GM19372 (cell line): ENCODE data around the gene MEN1.
"Not testable (repeated sequence)": the region's sequence is repeated elsewhere in the genome, so short reads cannot be mapped to it uniquely, and the experiment has no call there.

Experiments
- ATAC-seq: cut with Tn5 transposase; IDR thresholded peaks from one replicate; pipeline ENCODE4 v1.9.1; 2021; ENCODE audit warnings: mild to moderate bottlenecking, low read depth, moderate library complexity; ENCODE audit not compliant: unreplicated experiment

Gene MEN1

DNA sequence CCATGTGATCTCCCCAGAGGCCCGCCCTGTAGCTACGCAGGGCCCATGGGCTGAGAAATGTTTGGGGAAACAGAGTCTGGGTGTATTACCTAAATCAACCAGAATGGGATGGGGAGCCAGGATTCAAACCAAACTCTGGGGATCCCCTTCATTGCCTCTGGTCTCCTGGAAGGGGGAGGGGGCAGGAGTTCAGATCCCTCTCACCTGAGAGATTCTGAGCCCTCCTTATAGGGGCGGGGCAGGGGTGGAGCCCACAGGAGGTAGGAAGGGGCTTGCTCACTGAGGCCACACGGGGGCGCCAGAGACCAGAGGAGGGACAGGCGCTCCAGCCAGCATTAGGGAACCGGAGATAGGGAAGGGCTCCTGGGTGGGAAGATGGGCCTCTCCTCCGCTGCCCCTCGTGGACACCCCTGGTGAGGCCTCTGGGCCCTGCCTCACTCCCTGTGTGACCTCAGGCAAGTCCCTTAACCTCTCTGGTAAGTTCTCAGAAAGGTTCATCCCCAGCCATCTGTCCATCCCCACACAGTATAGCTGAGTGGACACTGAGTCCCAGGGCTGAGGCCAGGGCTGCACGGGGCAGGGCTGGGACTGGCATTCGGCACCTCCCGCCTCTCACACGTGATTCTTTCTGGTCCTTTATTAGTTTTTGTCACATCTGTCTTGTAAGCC lies 36.8 kb upstream of the MEN1 start:
- ATAC-seq: no peak

- not testable (repeated sequence) for ATAC-seq
Measured at GRCh38 chr11:64845776-64846129, 35.4 kb upstream of the MEN1 start.

DNA sequence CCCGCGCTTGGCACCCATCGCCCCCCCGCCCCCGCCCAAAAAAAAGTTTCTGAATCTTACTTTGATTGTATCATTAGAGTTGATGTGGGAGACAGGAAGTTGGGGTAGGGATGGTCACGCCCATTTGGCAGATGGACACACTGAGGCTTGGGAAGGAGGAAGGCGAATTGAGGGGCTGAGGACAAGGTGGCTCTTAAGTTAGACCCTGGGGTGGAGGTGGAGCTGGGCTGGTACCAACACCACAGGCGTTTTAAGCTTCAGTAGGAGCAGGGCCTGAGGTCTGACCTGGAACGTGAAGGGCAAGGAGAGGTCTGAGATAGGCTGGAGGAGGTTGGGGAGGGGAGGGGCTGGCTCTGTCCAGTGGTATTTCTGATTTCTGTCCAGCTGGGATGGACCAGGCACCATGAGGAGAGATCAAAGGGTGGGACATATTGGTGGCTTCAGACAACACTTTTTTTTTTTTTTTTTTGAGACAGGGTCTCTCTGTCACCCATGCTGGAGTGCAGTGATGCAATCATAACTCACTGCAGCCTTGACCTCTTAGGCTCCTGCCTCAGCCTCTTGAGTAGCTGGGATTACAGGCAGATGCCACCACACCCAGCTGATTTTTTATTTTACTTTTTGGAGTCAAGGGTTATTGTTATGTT lies 34.9 kb upstream of the MEN1 start:
- no peak for ATAC-seq

DNA sequence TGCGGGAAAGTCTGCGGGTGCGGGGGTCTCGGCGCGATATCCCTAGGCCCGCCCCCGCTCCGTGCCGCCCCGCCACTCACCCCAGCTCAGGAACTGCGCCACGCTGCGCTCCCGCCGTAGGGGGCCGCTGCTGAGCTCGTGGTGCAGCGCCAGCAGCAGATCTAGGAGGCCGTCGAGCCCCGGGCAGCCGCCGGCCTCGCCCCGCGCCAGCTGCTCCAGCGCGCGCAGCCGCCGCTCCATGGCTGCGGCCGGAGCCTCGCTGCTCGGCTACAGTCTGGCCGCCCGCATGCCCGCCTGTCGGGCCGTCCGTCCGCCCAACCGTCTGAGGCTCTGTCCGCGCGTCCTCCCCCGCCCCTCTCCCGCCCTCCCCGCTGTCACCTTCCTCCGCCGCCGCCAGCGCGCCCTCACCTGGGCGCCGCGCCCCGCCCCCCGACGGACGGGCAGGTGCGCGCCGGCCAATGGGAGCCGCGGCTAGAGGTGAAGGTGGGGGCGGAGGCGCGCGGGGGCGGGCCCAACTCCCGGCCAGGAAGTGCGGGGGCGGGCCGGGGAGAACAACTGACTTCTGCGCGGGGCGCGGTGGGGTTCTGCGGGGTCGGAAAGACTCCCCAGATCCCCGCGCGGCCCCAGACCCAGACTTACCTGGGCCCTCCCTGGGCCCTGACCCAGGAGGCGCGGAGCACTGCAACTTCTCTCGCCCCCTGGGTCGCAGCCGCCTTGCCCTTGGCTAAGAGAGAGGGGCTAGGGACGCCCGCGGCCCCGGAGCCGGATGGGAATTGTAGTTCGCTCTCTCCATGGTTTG lies 34.2 kb upstream of the MEN1 start, which contains the start of gene CDC42BPG:
TSS of gene CDC42BPG (minus strand) at position 324 of the 799 bp plus-strand sequence. CDS start at position 240, 84 bp downstream.
- no peak for ATAC-seq

DNA sequence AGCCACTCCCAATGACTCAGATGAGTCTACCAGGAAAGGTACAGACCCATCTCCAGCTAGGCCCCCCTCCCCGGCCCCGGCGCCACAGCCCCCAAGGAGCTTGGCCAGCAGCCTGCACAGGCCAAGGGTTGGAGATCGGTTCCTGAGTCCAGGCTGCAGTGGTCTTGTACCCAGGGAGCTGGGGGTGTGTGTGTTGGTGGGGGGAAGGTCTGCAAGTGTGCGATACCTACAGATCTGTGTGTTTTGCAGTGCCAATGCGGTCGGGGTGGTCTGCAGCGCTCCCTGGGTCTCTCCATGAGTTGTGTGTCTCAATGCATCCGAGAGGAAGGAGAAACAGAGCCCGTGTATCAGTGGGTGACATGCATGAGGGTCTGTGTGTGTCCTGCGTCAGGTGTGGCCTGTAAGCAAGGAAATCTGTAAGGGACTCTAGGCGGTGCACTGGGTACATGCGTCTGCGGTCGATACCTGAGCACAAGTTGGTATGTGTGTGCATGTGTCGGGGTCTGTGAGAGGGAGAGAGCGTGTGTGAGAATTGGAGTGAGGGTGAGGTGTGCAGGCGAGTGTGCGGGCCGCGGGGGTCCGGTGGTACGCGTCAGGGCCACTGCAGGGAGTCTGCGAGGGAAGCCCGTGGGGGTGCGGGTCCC lies 33.5 kb upstream of the MEN1 start:
- no peak for ATAC-seq

DNA sequence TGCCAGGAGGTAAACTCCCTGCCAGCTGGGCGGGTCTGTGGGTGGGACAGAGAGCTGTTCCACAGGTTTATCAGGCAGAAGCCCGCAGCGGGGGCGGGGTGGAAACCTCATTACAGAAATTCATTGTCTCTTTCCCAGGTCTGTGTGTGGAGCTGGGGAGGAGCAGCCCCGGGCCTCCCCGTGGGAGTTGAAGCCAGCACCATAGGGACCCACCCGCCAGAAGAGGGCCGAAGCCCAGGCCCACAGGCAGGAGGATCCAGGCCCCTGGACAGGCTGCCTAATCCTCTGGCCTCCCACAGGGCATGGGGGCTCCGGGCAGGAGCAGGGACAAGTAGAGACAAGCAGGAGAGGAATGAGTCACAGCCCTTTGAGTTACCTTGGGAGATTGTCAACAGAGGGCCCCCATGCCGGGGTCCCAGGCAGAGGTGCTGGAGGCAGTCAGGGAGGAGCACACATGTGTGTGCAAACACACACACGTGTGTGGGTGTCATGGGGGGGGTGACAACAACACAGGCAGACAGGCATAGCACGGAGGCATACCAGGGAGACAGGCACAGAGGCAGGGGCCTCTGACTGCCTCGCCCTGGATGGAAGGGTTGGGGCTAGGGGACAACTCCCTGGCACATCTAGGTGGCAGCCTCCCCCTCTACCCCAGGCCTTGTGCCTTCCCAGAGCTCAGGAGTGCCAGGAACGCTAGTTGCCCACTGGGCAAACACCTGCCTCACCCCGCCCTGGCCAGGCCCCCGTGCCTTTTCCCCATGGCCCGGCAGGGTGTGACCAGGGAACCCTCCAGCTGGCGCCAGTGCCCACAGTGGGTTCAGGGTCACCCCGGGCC lies 32.7 kb upstream of the MEN1 start:
- ATAC-seq: no peak

- no peak for ATAC-seq
Measured at GRCh38 chr11:64842366-64842759, 32.0 kb upstream of the MEN1 start.

GRCh38 chr11:64841592-64842365 lies 31.4 kb upstream of the MEN1 start:
- no peak for ATAC-seq

- no peak for ATAC-seq
Measured at GRCh38 chr11:64839887-64840782, 29.8 kb upstream of the MEN1 start.

DNA sequence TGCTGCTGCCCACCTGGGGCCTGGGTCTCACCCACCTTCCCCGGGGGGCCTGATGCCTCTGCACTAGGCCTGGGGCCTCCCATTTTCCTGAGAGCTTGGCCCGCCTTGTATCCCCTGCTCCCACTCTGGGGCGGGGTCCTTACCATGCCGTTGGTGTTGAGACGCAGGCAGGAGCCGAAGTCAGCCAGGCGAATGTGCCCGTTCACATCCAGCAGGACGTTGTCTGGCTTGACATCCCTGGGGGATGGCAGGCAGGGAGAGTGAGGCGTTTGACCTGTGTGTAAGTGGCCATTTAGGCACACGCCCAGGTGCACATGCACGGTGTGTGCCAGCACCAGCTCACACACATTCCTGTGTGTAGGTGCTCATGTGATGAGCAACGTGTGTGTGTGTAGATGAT lies 29.0 kb upstream of the MEN1 start:
- ATAC-seq: no peak

DNA sequence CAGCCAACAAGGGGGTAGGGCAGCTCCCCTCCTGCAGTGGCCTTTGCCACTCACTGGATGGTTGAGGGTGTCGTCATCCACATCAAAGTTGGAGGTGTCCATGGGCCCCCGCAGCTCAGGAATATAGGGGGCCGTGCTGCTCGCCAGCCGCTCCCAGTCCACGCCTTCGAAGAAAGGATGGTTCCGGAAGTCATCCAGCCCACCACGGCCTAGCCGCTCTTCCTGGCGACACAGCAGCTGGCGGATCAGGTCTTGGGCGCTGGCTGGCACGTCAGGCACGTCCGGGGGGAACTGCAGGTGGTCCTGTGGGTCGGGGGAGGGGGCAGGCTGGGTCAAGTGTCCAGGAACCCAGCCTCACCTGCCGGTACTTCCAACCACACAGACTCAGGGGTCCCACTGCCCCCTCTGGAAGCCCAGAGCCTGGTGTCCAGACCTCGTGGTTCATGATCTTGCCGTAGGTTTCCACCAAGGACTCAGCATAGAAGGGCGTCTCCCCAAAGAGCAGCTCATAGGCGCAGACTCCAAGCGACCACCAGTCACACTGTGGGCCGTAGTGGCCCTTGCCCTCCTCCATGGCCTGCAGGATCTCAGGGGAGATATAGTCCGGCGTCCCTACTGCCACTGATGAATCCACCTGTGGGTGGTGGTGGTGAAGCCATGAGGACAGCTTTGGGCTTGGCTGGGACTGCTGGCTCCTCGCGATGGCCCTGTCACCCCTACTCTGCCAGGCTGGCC lies 28.4 kb upstream of the MEN1 start:
- ATAC-seq: no peak

GRCh38 chr11:64837887-64838351 lies 27.6 kb upstream of the MEN1 start:
- ATAC-seq: no peak

DNA sequence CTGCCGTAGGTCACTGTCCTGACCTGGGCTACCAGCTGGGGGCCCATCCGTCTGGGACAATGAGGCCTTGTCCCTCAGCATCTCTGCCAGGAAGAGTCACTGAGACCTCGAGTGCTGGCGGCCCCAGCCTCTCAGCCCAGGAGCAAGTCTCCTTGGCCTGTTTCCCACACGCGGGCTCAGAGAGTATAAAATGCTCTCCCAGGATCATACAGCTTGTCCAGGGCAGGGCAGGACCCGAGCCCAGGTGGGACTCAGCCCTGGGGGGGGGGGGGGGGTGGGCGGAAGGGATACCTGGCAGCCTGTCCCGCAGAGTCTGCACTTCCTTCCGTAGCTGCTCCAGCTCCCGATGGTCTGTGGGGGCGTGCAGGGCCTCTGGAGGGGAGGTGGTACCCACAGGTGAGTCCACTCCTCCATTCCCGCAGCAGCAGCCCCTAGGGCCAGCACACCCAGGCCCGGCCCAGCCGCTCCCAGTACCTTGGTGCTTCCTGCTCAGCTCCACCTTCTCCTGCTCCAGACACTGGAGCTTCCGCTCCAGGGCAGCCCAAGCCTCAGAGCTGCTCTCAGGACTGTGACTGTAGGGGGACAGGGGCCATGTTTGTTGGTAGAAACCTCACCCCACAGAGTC lies 26.2 kb upstream of the MEN1 start:
- no peak for ATAC-seq

DNA sequence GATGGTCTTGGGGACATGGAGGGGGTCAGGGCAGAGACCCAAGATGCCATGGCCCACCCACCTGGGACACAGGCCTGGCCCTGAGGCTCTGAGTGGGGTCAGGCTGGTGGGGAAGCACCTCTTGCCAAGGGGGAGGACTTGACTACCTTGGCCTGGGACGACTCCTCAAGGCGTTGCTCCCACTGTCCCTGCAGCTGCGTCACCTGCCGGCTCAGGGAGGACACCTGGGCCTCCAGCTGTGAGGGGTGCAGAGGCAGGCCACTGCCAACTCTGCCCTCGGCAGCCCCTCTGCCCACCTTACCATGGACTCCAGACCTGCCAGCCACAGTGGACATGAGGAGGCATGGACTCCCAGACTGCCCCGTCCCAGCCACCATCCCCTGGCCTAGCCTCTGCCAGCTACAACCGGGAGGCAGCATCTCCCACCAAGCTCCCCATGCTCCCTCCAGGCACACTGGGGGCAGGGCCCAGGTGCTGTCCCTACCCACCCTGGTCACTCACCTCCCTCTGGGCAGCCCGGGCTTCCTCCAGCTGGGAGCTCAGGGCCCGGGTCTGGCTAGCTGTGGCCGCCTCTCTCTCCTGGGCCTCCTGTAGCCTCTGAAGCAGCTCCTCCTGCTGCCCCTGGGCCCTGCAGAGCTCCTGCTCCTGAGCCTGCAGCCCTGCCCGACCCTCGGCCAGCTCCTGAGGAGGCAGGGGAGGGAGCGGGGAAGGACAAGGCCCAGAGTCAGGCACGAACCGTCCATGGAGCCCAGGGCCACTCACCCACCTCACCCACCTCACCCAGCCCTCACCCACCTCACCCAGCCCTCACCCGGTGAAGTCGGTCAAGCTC lies 25.5 kb upstream of the MEN1 start:
- ATAC-seq: no peak

- ATAC-seq: no peak
Measured at GRCh38 chr11:64834723-64835615, 24.6 kb upstream of the MEN1 start.
